GM20000 (cell line): Measurements from ENCODE around the gene NPS.
A peak's percentile ranks its signal among the peaks of the same experiment; 100 is the strongest.

Source experiments
- DNase-seq: peaks from one replicate; pipeline ENCODE4 v3.0.0; 2012; ENCODE audit warnings: low spot score
- TF ChIP-seq, protein P1 (sequence below): IDR thresholded peaks from 2 replicates; pipeline ENCODE4 v1.5.1; 2012; ENCODE audit warnings: mild to moderate bottlenecking, control low read depth; ENCODE audit errors: extremely low read depth, missing control alignments

NPS gene

DNA sequence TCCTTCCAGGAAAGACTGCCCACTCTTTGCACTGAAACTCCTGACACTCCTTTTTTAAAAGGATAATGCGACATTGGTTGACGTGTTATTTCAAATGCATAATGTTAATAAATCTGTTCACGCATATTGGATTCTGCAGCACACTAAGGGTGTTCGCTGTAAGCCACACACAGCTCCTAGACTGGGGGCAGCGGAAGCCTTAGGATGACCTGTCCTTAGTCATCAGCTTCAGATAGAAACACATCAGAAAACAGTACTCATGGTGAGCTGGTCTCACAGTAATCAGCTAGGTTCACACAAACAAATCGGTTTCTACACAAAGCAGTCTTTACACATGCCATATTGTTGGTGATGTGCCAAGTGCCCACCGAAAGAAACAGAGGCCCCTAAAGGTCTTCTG is 4.3 kb downstream of the NPS start:
- TF ChIP-seq, protein P1, sequence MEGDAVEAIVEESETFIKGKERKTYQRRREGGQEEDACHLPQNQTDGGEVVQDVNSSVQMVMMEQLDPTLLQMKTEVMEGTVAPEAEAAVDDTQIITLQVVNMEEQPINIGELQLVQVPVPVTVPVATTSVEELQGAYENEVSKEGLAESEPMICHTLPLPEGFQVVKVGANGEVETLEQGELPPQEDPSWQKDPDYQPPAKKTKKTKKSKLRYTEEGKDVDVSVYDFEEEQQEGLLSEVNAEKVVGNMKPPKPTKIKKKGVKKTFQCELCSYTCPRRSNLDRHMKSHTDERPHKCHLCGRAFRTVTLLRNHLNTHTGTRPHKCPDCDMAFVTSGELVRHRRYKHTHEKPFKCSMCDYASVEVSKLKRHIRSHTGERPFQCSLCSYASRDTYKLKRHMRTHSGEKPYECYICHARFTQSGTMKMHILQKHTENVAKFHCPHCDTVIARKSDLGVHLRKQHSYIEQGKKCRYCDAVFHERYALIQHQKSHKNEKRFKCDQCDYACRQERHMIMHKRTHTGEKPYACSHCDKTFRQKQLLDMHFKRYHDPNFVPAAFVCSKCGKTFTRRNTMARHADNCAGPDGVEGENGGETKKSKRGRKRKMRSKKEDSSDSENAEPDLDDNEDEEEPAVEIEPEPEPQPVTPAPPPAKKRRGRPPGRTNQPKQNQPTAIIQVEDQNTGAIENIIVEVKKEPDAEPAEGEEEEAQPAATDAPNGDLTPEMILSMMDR, result no peak

DNA sequence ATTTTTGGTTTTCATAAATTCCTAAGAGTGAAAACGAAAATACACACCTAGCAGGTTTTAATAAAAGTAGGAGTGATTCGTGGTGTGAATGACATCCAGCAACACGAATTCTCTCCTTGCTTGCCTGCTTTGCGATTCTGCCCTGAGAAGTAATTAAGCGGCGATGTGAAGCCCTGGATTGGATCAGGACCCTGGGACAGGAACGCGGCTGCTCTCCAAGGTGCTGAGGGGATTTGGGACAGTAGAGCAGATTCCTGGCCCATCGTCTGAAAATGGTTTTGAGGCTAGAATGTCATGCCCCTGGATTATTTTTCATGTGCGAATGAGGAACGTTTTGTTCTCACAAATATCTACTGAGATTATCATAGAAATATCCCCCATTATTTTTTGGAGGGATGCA is 7.8 kb downstream of the NPS start:
- TF ChIP-seq, protein P1, result no peak
- no peak for DNase-seq

More for the DNA sequence above, 4.3 kb downstream of the NPS start:
- DNase-seq, result no peak

DNA sequence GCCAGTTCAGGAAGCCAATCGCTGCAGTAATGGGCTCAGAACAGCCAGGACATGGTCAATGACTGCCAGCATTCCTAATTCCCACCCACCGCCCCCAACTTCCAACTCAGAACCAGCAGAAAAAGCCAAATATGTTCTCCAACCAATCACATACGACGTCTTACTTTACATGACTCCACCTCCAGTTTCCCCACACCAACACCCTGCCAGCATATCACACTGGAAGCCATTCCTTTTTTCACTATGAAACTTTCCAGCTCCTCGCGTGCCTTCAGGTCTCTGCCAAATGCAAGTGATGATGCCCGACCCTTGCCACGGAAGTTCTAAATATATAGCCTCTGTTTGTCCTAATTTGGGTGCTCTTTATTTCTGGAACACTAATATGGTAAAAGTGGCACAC is 12.5 kb downstream of the NPS start:
- TF ChIP-seq, protein P1, result no peak

DNA sequence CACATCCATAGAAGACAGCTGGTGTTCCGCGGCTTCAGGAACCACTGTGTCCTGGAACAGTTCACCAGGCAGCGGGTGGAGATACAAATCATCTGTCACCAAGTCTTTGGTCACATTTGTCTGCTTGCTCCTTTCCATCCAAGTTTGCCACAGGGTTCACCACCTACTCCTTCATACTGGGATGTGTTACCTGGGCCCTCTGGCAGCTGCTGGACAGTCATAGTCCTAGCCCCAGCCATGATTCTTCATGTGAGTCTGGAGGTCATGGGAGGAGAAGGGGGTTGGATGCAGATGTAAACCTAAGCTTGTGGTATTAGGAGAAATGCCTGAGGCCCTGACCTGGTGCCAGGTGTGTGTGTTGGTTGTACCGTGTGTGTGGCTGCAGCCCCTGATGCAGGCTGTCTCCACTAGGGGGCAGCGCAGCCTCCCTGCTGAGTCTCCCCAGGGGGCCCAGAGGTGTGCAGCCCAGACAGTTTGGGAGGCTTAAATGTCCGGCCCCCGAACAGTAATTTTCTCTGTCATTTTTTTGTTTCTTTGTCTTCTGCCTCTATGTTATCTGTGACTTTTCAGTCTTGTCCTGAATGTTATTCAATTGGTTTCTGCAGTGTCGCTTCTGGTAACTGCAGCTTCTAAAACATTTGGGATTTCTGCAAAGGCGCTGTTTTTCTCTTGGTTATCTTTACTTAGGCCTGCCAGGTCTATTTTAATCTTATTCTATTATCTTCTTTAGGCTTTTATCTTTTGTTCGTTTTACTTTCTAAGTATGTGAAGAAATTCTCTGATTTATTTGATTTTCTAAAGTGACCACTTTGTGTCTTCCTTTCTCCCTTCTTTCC is 14.8 kb downstream of the NPS start:
- TF ChIP-seq, protein P1, result peak; percentile 72
- DNase-seq, result peak; percentile 34

More for the DNA sequence above, 12.5 kb downstream of the NPS start:
- no peak for DNase-seq

DNA sequence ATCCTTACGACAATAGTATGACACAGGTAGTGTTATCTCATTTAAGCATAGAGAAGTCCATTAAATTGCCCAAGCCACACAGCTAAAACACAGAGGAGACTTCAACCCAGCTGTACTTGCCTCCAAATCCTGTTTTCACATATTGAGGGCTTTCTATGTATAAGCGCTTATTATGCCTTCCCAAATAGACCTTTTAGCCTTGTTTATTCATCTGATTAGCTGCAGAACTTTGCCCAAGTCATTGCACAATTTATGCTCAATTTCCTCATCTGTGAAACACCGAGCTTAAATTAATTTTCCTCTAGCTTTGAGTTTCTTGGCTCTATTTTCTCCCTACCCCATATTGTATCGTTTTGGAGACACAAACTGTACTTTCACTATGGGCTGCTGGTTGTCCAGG is 15.5 kb downstream of the NPS start:
- no peak for DNase-seq

DNA sequence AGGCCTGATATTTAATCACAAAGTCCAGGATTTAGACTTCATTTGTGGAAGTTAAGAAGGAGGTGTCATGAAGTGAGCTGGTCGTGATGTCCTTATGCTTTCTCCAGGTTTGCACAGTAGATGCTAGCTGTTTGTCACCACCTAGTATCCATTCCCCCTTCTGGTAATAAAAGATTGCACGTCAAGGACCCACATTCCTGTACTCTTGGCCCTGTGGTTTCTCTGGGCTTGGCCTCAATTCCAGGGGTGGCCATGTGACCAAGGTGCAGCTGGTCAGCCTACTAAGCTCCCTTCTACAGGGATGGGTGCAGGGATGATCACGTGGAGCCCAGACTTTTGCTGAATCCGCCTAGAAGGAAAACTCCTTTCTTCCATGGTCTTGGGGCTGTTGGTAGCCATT is 16.5 kb downstream of the NPS start:
- no peak for DNase-seq
- TF ChIP-seq, protein P1, result no peak

More for the DNA sequence above, 15.5 kb downstream of the NPS start:
- TF ChIP-seq, protein P1, result no peak

DNA sequence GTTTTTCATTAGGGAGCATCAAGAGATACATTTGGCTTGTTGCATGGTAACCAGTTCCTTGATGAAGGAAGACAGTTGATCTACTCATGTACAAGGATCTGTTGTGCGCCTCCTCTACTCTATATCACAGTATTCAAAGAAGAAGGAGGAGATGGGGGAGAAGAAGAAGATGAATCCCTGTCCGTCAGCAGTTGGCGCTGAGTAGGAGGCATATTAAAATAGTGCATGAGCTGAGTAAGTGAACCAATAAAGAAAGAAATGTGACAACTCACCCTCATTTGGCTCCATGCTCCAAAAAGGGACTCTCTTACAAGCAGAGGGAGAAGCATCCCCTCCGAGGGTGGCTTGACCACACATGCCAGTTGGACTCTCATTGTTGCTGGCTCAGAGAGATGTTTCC is 20.1 kb downstream of the NPS start:
- no peak for DNase-seq
- TF ChIP-seq, protein P1, result no peak
